GM18511 (cell line): Measurements from ENCODE around the gene GCM1.
"Not testable (repeated sequence)": the region's sequence is repeated elsewhere in the genome, so short reads cannot be mapped to it uniquely, and the experiment has no call there.

Experiments
- ATAC-seq: cut with Tn5 transposase; IDR thresholded peaks from one replicate; pipeline ENCODE4 v1.9.1; 2021; ENCODE audit warnings: mild to moderate bottlenecking, moderate library complexity; ENCODE audit not compliant: unreplicated experiment

The GCM1 gene

GRCh38 chr6:53148684-53149083 is at the start of gene GCM1:
Gene GCM1 (minus strand): TSS chr6:53148841. CDS start chr6:53145632, 3,209 bp downstream.
- ATAC-seq = no peak

GRCh38 chr6:53197553-53197952 is 48.9 kb upstream of the GCM1 start:
- no peak for ATAC-seq

- ATAC-seq = no peak
Observed at GRCh38 chr6:53195048-53195447, 46.4 kb upstream of the GCM1 start.

- ATAC-seq = no peak
Observed at GRCh38 chr6:53192682-53193188, 44.1 kb upstream of the GCM1 start.

GRCh38 chr6:53189554-53189953 is 40.9 kb upstream of the GCM1 start:
- no peak for ATAC-seq

GRCh38 chr6:53188833-53189232 is 40.2 kb upstream of the GCM1 start:
- ATAC-seq = no peak

GRCh38 chr6:53180678-53181077 is 32.0 kb upstream of the GCM1 start:
- no peak for ATAC-seq

GRCh38 chr6:53179961-53180651 is 31.5 kb upstream of the GCM1 start:
- no peak for ATAC-seq

GRCh38 chr6:53178837-53179432 is 30.3 kb upstream of the GCM1 start:
- no peak for ATAC-seq

GRCh38 chr6:53175027-53175426 is 26.4 kb upstream of the GCM1 start:
- ATAC-seq = no peak

- no peak for ATAC-seq
Observed at GRCh38 chr6:53172468-53172803, 23.8 kb upstream of the GCM1 start.

- peak; percentile 83 for ATAC-seq
Observed at GRCh38 chr6:53171605-53172467, 23.2 kb upstream of the GCM1 start.

- no peak for ATAC-seq
Observed at GRCh38 chr6:53168516-53169267, 20.1 kb upstream of the GCM1 start.

- no peak for ATAC-seq
Observed at GRCh38 chr6:53165293-53165692, 16.7 kb upstream of the GCM1 start.

- ATAC-seq = no peak
Observed at GRCh38 chr6:53162606-53163005, 14.0 kb upstream of the GCM1 start.

- no peak for ATAC-seq
Observed at GRCh38 chr6:53161481-53162009, 12.9 kb upstream of the GCM1 start.

- no peak for ATAC-seq
Observed at GRCh38 chr6:53159558-53159957, 10.9 kb upstream of the GCM1 start.

- ATAC-seq = not testable (repeated sequence)
Observed at GRCh38 chr6:53158076-53158475, 9.4 kb upstream of the GCM1 start.

- ATAC-seq = not testable (repeated sequence)
Observed at GRCh38 chr6:53155279-53155678, 6.6 kb upstream of the GCM1 start.

GRCh38 chr6:53154794-53155193 is 6.2 kb upstream of the GCM1 start:
- no peak for ATAC-seq

GRCh38 chr6:53154071-53154470 is 5.4 kb upstream of the GCM1 start:
- no peak for ATAC-seq
